HG02884 (cell line): Measurements from ENCODE around the gene LRRC47.

ENCODE experiments used
- ATAC-seq: cut with Tn5 transposase; IDR thresholded peaks from one replicate; pipeline ENCODE4 v1.9.1; 2021; ENCODE audit warnings: mild to moderate bottlenecking, moderate library complexity; ENCODE audit not compliant: unreplicated experiment

The LRRC47 gene

DNA sequence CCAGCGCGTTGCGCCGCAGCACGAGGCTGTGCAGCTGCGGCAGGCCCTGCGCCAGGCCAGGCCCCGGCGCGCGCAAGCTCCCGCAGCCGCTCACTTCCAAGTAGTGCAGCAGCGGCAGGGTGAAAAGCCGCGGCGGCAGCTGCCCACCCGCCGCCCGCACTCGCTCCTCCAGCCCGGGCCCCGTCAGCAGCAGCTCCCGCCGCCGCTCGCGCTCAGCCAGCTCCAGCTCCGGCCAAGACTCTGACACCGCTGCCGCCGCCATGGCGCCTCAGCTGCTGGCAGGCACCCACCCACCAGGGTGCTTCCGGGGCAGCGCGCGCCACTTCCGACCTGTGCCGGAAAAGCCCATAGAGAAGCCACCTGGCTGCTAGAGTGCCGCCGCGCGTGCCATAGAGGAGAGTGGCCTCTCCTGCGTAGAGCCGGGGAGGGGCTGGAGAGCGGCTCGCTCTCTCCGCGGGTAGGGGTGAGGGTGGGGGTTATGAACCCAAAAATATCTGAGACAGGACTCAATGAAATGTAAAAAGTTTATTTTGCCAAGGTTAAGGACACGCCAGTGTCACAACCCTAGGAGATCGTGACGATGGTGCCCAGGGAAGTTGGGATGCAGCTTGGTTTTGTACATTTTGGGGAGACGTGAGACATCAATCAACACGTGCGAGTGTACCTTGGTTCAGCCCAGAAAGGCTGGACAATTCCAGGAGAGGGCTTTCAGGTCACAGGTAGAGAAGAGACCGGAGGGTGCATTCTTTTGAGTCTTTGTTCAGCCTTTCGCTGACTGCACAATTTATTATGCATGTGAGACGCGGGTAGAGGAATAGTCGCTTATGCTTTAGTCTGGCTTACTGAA is at the start of gene LRRC47:
LRRC47 (minus strand) TSS at position 284 of the 847 bp plus-strand sequence; CDS start at position 262, 22 bp downstream.
- peak; percentile 96 for ATAC-seq

DNA sequence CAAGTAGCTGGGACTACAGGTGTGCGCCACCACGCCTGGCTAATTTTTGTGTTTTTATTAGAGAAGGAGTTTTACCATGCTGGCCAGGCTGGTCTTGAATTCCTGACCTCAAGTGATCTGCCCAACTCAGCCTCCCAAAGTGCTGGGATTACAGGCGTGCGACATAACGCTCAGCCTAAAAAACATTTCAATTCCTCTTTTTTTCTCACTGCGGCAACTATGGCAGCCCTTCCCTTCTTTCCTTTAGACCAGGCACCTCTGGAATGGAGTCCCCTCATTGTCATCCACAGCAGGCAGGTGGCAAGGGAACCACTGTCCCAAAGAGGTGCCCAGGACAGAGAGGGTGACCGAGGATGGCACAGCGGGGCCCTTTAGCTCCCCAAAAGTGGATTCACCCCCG is 46.6 kb upstream of the LRRC47 start:
- ATAC-seq = no peak

DNA sequence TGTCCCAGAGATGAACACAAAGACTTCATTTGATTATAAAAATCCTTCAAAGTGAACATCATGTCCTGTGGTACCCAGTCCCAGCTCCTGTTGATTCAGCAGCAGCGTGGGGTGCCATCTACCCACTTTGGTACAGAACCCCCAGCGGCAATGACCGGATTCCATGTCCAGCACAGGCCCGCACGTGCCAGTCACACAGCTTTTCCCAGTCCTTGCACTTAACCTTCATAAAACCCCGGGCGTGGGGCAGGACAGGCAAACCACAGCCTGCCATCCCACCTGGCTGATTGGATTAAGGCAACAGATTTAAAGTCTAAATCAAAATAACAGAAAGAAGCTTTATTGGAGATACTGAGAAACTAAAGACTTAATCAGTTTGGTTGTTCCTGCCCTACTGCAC is 45.2 kb upstream of the LRRC47 start:
- no peak for ATAC-seq

DNA sequence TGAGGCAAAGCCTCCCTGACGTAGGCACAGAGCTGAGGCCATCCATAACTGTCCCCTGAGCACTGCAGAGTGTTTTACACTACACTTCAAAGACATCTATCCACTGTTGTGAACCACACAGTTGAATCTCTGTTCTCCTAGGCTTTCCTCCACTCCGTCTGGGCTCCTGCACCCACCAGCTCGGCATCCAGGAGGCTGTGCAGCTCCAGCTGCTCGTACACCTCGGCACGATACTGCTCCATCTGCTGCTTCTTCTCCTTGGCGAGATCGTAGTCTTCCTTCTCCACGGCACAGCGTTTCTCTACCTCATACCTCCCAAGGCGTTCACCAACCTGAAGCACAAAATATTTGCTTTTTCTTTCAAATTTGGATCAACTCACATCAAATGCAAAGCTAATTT is 42.5 kb upstream of the LRRC47 start:
- ATAC-seq = no peak

DNA sequence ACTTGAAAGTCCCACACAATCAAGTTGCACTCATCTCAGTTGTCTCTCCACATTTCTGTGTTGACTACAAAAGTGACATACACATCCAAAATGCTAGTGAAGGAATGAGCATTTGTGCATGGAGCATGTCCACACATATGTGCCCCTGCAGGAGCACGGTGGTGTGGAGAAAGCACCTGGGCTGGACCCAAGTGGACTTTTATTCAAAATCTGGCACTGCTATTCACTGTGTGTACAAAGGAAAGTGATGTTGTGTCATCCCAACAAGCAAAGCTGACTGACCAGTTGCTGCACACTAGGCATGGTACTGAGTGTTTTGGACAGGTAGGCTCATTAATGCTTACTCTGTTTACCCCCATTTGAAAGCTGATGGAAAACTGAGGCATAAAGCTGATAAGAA is 41.4 kb upstream of the LRRC47 start:
- ATAC-seq = no peak

DNA sequence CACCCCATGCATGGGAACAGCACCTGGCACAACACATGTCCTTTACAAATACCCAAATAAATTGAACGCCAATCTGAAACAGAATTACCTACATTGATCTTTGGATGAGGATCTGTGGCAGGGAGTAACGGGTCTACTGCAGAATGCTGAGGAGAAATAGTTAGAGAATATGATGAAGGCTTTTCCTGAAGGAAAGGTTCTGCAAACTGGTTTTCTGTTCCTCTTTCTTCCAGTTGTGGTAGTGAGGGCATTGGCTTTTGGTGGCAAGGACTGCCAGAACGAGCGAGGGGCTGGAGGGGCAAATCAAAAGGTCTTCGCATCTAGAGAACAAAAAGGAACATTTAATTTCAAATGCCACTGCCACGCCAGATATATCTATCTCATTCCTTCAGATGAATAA is 40.9 kb upstream of the LRRC47 start:
- ATAC-seq = no peak

DNA sequence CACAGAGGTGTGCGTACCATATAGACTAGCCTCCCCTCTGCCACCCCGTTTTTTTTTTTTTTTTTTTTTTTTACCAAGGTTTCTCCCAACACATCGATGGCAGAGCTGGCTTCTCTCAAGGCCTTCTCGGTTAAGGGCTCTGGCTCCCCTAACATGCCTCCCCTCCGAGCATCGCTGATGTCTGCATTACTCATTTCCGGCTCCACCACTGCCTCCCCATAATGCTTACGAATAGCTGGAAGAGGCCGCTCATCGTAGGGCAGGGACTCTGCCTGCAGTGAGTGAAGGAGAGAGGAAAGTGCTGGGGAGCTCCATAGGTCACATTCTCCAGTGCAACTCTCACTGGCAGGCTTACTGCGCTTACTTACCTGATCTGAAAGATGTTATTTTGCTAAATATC is 40.1 kb upstream of the LRRC47 start:
- ATAC-seq = no peak

DNA sequence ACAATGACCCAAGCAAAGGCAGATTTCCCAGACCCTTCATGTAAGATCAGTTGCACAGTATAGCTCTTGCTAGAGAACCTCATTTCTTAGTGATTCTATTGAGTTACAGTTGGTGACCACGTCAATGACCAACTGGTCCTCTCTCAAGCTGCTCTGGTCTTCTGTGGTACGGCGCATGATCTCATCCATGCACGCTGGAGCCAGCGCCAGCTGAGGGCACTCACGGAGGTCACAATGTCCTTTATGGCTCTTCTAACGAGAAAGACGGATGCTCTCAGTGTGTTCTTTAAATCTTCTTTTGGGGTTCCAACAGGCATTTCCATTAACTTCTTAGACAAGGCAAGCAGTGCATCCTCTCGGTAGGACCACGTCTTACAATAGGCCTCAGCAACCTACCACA is 38.4 kb upstream of the LRRC47 start:
- no peak for ATAC-seq

DNA sequence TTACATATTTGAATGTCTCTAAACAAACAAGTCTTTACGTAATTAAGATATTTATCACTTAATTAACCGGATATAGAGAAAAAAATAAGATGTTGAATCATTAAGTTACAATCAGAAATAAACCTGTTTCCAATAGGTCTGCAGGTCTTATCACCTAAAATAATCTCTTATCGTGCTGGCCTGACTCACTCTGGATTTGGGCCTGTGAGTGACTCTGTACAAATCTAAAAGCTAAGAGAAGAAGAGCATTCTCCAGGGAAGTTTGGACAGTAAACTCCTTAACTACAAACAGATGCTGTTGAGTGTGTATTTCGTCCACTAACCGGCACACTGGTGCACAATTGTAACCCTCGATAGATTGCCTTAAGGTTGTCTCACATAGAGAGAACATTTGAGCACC is 35.4 kb upstream of the LRRC47 start:
- ATAC-seq = no peak

DNA sequence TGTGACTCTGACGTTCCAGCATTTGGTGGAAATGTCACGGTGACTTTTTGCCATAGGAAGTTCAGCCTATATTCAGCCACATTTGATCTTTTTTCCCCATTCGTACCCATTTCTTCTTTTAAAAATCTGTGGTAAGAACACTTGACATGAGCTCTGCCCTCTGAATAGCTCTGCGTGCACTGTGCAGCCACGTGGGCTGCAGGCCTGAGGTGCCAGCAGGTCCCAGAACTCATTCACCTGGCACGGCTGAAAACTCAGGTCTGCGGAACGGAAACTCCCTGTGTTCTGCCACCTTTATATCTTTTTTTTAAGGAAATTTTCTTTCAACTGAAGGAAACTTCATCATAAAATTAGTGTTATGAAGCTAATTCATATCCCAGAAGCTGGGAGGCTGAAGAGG is 32.1 kb upstream of the LRRC47 start:
- ATAC-seq = no peak

DNA sequence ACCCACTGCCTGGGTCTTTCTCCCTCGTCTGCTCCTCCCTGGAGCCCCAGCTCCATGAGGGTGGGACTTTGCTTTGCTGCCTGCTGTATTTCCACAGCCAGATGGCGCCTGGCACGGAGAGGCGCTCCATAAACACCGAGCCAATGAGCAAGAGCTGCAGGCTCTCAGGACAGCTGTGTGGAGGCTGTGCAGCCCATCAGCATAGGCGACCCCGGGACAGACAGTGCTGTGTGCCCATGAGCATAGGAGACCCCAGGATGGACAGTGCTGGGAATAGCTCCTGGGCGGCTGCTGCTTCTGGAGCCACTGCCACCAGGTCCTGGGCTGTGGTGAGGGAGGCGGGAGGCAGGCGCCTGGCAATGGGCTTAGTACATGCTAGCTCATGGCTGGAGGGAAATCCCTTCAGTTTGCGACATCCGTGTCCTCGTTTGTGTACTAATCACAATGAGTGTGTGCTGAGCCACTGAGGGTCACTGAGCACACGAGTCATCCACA is 31.6 kb upstream of the LRRC47 start:
- ATAC-seq = no peak

DNA sequence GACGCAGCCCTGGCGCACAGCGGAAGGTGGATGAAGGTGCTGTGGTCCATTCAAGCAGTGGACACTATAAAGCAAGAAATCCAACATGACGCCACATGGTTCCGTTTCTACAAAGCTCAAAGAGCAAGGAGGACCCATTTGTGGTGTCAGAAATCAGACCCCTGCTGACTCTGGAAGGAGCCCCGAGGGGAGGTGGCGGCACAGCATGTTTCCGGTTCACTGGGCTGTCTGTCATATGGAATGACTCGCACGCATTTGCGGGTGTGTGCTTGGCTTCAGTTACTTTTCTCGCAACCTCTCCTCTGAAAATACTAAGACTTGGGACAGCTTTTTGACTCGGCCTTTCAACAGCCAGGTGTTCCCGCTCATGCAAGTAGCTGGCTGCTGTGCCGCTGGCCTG is 29.1 kb upstream of the LRRC47 start:
- no peak for ATAC-seq

DNA sequence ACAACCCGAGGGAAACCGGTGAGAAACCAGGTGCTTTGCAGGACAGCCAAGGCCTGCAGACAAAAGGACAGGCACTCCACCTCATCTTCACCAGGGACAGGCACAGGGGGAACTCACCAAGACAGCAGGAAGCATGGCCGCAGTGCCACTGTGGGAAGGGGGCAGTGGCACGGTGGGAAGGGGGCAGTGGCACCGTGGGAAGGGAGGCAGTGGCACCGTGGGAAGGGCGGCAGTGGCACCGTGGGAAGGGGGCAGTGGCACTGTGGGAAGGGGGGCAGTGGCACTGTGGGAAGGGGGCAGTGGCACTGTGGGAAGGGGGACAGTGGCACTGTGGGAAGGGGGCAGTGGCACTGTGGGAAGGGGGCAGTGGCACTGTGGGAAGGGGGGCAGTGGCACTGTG is 28.4 kb upstream of the LRRC47 start:
- ATAC-seq = no peak

DNA sequence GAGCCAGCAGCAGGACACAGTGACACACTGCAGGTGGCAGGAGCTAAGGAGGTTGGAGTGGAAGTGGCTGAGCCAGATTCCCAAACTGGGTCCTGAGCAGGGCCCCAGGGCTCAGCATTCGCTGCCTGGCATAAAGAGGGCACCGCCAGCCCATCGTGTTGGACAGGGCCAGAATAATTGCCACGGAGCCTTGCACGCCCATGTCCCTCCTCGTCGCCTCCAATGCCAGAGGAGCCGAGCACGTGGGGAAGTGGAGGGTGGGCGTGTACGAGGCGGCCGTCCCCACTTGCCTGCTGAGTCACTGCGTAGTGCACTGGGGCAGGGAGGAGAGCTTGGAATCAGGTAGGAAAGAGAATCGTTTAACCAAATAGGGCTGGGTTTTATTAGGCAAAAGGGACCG is 26.1 kb upstream of the LRRC47 start:
- ATAC-seq = no peak

DNA sequence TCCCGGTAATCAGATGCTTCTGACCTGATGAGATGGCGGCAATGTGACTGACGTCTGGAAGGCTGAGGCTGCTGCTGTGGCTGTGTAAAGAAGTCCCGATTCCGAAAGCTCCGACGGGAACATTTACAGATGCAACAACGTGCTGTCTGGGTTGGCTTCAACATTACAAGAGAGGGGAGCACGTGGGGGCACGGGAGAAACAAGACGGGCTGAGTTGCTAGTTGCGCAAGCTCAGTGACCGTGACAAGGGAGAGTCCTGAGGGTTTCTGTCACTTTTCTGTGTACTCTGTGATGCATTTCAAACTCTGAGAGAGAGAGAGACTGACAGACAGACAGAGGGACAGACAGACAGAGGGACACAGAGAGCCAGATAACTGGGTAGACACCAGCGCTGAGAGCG is 25.6 kb upstream of the LRRC47 start:
- no peak for ATAC-seq

DNA sequence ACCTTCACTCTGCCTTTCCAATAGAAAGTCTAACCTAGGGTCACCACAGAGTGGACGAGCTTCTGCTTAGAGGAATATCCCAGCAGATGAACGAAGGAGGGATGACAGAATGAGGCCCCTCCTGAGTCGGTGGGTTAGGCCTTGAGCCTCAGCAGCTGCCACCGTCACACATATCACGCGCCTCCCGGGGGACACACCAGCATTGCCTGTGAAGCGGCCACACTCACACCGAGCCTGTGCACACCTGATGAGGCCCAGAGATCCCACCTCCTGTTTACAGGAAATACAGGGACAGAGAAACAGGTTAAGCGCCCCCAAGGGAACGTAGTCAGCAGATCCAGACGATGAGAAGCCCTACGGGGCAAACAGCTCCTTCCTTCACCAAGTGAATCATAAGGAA is 25.1 kb upstream of the LRRC47 start:
- ATAC-seq = no peak

DNA sequence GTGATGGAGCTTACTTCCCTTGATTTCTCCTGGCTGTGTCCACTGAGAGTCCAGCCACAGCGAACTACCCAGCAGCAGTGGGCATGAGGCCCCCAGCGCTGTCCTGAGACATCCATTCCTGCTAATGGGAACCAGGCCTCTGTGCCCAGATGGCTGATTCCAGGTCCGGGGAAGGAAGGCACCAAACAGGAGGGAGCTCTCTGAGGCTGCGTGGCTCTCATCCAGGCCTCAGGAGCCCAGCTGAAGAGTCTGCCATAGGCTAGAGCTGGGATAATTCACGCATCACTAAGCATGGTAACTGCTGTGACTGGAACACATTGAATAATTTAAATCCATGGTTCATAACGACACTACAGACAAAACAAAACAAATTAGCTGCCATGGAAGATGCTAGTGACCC is 24.7 kb upstream of the LRRC47 start:
- ATAC-seq = no peak

DNA sequence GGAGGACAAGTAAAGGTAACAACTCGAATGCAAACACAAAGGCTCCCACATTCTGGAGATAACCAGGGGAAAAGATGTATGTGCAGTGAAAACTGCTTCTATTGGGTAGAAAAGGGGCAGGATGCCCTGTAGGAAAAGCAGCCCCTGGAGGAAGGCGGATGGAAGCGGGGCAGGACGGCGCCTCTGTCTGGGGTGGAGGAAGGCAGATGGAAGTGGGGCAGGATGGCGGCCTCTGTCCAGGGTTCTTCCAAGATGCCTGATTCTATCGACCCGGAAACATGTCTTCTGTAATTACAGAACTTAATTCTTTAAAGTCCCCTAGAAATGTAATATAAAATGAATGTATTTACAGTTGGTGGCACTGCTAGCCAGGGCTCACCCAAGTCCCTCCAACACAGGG is 24.0 kb upstream of the LRRC47 start:
- no peak for ATAC-seq

DNA sequence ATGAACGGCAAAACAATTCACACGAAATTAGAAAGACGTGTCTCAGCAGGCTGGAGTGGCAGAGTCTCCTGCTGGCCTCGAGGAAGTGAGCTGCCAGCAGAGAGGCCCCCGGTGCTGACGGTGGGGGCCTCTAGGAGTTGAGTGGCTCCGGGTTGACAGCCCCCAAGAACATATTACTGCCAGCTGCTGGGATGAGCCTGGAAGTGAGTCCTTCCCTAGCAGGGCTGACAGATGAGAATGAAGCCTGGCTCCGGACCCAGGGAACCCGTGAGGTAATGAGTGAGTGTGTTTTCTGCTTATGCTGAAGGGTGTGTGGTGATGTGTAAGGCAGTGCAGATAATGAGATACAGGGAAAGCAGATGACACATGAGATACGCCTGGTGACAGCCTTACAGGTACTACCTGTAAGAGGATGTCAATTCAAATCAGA is 23.5 kb upstream of the LRRC47 start:
- no peak for ATAC-seq

DNA sequence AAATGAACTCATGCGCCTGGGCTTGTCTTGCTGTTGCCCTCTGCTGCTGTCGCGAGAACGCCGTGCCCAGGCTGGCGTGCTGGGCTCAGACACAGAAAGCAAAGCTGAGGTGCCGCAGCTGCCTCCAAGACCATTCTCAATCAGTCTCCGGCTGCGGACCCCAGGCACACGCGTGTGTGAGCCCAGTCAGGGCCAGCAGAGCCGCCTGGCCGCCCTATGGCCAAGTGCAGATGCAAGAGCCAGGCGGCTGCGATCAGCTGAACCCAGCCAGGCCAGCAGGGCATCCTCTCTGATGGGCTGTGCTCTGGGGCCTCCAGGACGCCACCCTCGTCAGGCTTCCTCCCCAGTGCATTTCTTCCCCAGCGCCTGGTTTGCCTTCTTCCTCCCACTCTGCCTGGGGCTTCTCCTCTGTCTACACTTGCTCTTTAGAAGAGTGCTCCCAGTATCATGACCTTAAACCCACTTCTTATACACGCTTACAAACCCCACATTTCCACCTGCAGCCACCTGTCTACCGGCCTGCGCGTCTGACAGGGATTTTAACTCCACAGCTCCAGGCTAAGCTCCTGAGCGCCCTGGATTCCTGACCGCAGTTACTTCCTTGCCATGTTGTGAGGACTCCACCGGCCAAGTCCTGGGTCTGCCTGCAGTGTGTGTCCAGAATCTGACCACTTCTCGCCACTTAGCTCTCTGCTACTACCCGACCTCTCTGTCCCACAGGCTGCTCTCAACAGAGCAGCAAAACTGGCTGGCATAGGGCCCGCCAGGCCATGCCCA is 21.7 kb upstream of the LRRC47 start:
- no peak for ATAC-seq

DNA sequence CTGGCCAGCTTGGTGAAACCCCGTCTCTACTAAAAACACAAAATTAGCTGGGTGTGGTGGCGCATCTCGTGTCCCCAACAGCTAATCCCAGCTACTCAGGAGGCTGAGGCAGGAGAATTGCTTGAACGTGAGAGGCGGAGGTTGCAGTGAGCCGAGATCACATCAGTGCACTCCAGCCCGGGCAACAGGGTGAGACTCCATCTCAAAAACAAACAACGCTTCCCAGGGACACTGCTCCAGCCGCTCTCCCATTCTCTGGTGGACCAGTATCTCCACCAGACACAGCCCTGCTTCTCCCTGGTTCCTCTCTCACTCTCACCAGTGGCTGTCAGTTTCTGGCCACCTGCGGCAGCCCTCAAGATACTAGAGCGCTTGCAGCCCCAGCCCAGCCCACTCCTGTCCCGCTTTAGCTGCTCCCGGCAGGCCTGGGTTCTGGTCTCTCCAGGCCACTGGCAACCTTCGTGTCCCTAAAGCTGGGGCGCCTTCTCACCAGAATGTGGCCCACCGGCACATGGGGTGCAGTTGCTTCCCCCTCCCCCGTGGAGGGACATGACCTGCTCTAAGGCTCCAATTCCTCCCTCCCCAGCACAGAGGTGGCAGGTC is 20.9 kb upstream of the LRRC47 start:
- no peak for ATAC-seq
